NOMO-1 treated with dmso at 0.1 percent for 144 hours (cell line): ENCODE data around the gene PIGM.

Experiments used
- DNase-seq: peaks from one replicate; lab custom pipeline; 2025; ENCODE audit not compliant: unreplicated experiment; lab: John Stamatoyannopoulos, UW

PIGM gene

DNA sequence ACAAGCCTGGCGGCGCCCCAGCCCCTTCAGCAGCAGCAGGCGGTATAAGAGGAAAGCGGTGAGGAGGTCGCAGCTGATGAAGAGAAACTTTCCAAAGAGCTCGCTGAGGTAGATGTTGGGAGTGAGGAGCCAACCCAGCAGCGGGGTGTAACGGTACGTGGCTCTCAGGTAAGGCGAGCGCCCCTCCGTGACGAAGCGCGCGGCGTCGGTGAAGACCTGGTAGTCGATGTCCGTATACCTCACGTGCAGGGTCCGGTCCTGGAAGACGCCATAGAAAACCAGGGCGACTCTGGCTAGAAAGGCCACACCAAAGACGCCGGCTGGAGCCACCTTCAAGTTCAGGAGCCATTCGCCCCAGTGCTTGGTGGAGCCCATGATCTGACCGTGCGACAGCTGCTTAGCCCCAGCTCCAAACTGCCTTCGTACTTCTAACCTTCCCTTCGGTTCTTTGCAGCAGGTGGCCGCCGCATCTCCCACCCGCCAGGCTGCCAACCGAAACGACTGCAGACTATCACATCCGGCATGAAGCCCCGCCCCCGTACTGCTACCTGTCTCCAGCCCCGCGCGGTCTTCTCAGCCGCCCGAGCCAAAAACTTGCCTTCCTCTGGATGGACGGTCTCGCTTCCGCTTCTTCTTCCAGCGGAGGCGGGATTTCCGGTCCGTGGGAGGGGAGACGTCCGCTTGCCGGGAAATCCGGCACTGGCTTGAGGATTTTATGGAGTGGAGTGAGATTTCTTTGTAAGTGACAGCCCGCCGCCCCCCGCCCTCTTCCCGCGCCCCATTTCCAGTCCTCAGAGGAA is at the start of gene PIGM:
Gene PIGM (minus strand): TSS at position 626 of the 800 bp plus-strand sequence. CDS start 251 bp downstream, at position 375.
- DNase-seq = peak; percentile 94

DNA sequence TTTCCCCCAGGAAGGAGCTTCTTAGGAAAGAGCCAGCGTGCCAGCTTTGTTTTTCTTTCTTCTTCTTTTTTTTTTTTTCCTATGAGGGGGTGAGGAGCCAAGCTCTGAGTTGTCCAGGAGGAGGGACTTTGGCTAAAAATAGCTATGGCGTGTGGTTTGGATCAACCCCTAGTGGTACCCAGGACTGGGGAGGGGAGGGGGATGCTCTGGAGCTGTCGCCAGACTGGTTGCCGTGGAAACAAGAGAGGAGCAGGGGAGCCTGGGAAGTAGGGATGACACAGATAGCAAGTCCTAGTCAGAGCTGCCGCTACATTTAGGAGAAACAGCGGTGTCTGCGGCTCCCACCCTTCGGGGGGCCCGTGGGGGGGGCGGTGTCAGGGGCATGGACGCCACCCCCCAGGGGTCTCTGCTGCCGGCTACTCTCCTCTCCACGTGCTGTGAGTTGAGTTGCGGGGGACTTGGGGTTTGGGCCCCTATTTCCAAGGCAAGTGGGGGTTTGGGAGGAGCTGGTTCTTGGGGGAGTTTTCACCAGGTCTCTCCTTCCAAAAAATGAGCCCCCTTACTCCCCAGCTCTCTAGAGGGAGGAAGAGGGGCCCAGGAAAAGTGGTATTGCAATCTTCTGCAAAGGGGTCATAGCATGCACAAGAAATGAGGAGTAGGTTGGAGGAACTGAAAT is 49.6 kb upstream of the PIGM start, which contains the start of gene KCNJ9:
Gene KCNJ9 (plus strand): TSS at position 278 of the 676 bp plus-strand sequence. CDS start 2,493 bp downstream, outside the sequence.
- DNase-seq = no peak

DNA sequence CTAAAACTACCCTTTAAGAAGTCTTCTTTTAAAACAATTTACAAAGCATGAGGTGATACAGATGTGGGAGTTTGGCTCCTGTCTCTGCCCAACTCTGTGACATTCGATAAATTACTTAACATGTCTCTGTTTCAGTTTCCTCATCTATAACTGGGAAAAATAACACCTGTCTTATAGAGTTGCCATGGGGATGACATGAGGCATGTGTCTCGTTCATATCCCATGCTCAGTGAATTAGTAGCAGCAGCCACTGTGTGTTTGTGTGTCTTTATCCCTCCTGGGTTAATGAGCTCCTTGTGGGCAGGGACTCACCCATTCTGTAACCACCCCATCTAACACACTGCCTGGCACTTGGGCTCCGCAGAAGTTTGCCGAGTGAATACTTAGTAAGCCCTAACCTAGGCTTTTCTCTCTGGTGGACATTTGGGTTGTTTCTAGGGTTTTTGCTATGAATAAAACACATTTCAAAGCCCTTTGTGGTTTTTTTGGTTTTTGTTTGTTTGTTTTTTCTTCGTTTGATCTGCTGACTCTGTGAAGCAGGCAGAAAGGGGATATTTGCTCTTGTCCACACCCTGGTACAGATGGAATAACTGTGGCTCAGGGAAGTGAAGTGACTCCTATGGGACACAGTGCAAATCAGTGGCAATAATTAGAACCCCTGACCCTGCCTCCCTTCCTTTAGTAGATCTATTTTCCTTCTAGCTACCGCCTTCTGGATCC is 48.8 kb upstream of the PIGM start:
- DNase-seq = no peak

DNA sequence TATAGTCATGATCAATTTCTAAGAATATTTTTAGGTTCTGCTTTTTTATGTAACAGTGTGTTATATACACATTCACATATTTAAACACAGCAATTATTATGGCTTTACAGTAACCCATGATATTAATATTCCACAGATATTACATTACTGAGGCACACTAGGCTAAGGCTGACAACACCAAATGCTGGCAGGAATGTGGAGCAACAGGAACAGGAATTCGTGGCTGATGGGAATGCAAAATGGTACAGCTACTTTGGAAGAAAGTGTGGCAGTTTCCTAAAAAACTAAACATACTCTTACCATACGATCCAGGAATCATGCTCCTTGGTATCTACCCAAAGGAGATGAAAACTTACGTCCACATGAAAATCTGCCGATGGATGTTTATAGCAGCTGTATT is 47.7 kb upstream of the PIGM start:
- no peak for DNase-seq

DNA sequence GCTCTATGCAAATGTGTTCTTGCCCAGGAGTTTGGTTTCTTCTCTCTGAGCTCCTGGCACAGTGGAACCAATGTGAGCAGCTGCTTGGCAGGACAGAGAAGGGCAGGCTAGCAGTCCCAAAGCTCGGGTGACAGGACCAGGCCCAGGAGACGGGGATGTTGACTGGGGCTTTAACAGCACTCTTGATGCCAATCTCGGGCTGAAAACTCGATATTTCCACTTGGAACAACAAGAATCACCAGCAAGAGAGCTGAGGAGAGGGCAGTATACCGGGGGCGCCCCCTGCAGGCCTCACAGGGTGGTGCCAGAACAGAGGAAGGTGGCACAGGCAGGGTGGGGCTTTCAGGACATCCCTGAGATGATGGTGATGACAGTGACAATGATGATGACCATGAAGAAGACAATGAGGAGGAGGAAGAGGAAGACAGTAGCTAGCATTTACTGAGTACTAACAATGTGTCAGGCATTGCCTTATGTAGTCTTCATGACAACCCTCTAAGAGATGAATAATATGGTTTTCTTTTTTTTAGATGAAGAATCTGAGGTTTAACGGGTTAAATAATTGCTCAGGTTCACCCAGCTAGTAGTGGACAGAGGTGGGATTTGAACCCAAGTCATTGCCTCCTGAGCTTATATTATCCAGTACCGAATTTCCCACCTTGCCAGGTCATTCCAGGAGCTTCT is 46.9 kb upstream of the PIGM start:
- peak; percentile 8 for DNase-seq

DNA sequence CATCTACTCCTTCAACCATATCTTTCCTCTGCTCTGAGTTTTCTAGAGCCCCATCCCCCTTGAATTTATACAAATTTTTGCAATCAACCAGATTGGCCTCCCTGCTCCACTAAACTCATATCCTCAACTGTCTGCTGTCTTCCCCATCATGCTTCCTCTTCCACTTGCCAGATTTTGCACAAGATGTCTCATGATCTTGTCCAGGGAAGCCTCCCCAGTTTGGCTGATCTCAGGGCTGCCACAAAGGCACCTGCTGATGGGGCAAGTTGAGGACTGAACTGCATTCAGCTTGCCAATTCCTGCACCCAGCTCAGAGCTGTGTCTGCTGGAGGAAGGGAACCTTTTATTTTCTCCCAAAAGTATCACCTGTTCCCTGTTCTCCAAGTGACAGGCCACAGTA is 45.7 kb upstream of the PIGM start:
- peak; percentile 11 for DNase-seq

DNA sequence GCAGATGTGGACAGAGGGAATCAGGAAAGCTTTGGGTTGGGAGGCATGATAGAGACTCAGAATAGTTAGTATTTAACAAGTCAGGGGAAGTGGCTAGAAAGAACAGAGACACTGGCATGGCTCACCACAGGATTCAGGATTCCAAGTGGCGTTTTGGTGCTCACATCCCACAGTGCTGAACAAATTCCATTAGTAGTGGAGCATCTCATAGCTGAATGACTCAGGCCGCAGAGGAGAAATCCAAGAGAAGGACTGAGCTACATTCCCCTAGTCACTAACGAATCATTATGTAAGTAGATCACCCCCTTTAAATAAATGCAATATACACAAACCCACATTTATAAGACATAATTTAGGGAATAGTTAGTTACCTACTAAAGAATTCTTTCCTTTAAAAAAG is 44.5 kb upstream of the PIGM start:
- no peak for DNase-seq

DNA sequence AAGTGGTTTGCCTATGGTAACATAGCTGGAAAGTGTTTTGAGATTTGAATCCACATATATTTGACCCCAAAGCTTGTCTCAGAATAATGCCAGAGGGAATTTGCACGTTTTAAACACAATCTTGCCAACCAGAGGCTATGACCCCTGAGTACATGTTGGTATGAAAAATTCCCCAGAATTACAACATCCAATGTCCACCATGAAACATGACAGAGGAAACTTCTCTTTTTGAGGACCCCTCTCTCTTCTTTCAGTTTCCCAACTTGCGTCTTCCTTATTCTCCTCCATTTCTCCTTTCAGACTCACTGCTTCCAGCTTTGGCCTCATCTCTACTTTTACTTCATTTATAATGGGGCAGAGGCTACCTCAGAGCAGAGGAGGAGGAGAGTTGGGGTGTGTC is 44.0 kb upstream of the PIGM start:
- DNase-seq = no peak

DNA sequence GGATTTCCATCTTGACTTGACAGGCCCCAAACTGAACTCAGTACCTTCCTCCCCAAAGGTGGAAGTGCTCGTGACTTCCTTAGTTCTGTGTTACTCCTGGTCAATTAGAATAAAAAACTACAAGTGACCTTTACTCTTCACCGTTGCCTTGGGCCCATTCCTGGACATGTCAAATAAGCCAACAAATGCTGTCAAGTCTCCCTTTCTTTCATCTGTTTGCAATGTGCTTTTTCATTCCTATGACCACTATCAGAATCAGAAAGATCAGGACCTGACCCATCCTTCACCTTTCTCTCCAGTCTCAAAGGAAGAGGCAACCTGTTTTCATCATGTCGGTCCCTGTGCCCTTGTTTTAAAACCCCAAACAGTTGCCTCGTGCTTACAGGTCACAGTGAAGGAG is 43.1 kb upstream of the PIGM start:
- DNase-seq = no peak

DNA sequence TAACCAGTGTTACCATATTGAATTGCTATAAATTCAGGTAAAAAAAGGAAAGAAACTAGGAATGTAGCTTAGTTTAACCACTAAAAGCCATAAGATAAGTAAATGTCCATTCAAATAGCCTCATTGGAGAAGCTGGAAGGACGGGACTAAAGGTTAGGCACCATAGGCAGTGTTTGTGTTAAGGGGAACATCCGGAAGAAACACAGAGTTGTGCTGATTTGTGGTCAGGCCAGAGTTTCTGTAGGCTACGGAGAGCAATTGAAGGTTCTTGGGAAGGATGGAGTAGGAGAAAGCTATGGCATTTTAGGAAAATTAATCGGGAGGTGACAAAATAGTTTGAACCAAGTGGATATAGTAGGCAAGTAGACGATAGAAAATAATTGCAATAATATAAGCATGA is 39.5 kb upstream of the PIGM start:
- no peak for DNase-seq

DNA sequence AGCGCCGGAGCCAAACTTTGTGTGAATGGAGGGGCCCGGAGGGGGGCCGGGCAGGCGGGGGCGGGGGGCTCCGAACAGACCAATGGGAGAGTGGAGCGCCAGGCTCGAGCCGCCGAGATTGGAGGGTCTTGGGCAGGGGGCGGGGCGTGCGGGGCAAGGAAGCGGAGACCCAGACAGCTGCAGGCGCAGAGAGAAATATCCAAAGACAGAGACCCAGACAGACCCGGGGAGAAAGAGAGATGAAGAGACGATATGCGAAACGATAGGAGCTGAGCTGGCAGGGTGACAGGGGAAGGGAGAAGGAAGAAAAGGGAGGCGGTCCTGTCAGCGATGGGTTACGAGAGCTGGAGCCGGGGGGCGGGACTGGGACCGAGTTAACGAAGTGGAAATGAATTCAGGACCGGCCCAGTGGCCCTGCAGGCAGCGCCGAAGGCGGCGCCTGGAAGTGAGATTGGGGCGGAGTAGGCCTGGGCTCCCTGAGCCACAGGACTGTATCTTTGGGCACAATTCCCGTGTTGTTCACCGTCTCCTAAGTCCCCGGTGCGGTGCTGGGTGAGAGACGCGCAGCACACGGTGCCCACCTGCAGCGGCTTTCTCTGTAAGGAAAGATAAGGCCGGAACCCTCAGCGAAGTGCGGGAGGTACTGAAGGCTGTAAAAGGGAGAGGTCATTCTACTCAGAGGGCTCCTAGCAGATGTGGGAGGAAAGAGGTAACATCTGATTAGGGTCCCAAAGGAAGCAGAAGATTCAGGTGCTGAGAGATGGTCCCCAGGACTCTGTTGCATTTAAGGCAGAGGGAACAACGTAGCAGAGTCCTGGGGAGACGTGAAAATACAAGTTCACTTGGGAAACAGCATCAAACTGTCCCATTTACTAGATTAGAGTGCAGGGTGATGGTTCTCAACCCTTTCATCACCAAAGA is 38.7 kb upstream of the PIGM start:
- peak; percentile 79 for DNase-seq

DNA sequence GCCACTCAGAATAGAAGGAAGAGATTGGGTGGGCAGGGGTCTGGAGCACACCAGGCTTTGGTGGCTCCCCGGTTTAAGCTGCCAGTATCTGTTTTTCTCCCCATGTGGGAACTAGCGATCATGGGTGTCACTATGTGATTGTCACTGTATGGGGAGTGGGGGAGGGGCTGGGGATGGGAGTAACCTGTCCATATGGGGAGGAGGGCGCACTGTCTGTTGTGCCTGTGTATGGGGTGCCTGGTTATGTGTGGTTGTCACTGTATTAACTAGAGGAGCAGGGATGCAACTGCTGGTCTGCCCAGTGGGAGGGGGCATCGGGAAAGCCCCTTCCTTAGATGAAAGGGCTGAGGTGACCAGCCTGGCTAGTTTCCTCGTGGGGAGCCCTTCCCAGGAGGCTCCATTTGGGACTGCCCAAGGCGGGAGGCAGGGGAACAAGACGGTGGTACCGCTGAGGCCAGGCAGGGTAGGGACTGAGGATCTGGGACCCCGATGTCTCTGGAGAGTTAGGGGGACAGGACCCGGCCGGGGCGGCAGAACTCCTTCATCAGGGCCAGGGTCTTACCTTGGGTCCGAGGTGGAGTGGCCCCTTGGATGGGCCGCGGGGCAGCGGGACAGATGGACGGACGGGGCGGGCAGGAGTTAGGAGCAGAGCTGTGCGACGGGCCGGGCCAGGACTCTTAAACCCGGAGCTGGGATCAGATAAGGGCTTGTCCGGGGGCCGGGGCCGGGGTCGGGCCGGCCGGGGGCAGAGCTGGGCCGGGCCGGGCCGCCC is 37.9 kb upstream of the PIGM start, which contains the start of gene KCNJ10:
Gene KCNJ10 (minus strand): TSS at position 701 of the 772 bp plus-strand sequence. CDS start 27,628 bp downstream, outside the sequence.
- no peak for DNase-seq

DNA sequence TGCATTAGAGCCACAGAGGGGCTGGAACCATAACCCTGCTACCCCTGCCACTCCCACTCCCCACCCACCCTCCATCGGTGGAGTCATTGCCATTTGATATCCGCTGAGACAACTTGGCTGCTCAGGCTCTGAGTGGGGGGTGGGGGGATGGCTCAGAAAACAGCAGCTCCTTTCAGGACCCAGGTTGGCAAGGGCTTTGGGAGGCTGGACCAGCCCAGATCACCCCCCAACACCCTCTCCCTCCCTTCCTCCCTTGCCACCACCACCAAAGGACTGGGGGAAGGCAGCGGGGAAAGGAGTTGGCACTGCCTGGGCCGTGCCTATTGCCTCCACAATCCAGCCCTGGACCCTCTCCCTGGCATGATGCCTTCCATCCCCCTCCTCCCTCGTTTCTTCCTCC is 36.4 kb upstream of the PIGM start:
- DNase-seq = no peak

DNA sequence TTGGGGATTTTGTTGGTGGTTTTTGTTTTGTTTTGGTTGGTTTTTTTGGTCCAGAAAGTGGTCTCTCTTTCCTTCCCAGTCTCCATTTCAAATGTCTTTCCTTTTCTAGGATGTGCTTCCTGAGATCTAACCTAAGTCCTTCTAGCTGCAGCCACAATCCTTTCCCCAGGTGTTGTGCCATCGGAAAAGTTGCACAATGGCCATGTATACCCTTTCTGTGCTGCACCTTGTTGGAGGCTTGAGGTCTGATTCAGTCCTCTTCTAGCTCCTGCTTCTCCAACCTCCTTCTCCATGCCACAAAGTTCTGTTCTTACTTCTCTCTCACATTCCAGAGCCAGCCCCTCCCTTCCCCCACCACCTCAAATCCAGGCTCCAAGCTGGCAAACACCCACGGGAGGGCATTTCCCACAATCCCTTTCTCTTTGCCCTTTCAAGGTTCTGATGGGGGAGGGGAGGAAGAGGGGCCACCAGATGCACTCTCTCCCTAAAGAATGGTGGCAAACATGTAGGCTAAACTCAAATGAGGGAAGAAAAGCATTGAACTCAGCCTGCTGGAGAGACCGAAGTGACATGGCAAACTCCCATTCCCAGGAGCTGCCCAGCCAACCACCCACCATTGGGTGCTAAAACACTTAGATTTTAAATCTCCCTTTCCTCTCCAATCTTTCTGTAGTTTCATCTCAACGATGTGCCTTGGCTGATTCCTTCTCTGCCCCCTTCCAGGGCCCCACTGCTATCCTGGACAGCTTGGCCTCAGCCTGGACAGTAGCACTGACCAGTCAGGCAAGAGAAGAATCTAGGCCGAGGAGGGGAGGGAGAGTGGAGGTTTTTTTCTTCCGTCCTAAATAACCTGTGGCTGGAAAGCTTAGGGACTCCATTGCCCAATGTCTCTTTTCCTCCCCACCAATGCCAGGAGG is 35.3 kb upstream of the PIGM start:
- no peak for DNase-seq

DNA sequence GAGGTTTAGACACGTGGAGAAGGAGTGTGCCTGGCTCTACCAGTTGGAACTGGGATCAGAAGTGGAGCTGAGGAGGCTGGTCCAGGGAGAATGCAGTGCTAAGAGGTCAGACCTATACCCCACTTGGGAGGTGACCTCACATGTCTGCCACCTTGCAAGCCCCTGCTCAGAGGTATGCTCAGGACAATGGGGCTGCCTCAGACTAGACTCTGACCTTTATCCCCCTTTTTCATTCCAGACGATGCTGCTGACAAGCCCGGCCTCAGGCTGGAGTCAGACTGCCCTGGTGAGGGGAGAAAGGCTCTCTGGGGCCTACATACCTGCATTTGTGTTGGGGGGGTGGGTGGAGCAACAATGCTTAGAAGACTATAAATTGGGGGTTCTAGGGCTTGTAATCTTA is 33.0 kb upstream of the PIGM start:
- DNase-seq = no peak

DNA sequence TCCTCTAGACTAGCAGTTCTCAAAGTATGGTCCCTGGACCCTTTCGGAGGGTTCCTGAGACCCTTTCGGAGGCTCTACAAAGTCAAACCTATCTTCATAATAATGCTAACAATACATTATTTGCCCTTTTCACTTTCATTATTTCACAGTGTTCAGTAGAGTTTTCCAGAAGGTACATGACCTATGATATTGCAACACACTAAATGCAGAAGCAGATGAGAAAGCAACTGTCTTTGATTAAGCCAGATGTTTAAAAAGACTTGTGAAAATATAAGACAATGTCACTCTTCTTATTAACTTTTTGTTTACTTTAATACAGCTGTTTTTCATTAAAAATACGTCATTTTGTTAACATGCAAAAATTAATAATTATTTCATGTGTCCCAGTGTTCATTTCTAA is 32.4 kb upstream of the PIGM start:
- DNase-seq = no peak

DNA sequence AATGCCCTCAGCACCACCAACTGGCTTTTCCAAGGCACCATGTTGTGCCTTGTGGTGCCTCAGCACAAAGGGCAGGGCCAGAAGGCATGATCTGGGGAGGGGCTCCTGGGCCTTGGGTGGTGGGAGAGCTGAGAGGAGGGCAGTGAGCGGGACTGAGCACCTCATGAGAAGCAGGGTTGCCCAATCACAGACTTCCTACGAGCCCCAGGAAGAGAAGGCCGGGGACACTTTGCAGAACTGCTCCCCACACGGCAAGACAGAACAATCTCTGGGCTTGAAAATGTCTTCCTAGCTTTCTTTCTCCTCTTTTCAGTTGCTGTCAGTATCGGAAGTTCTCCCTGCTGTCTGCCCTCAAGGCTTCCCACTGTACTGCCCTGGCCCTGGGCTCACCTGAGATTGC is 31.4 kb upstream of the PIGM start:
- DNase-seq = no peak

DNA sequence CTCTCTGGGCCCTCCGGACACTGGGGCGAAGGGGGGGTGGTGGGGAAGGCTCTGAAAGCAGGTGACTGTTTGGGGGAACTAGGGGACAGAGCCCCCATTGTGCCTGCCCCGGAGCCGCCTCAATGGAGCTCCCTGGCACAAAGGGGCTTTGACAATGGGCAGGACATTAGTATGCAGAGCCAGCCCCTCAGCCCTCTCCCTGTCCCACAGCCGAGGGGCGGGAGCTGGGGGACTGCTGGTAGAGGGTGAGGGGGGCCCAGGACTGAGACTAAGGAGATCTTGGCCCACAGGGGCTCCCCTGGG is 30.4 kb upstream of the PIGM start:
- DNase-seq = no peak
